HG03139 (cell line): ENCODE data around the gene SUCNR1.
"Not testable (repeated sequence)": the region's sequence is repeated elsewhere in the genome, so short reads cannot be mapped to it uniquely, and the experiment has no call there.

Source experiments
- ATAC-seq: cut with Tn5 transposase; IDR thresholded peaks from one replicate; pipeline ENCODE4 v1.9.1; 2021; ENCODE audit not compliant: unreplicated experiment

The SUCNR1 gene

DNA sequence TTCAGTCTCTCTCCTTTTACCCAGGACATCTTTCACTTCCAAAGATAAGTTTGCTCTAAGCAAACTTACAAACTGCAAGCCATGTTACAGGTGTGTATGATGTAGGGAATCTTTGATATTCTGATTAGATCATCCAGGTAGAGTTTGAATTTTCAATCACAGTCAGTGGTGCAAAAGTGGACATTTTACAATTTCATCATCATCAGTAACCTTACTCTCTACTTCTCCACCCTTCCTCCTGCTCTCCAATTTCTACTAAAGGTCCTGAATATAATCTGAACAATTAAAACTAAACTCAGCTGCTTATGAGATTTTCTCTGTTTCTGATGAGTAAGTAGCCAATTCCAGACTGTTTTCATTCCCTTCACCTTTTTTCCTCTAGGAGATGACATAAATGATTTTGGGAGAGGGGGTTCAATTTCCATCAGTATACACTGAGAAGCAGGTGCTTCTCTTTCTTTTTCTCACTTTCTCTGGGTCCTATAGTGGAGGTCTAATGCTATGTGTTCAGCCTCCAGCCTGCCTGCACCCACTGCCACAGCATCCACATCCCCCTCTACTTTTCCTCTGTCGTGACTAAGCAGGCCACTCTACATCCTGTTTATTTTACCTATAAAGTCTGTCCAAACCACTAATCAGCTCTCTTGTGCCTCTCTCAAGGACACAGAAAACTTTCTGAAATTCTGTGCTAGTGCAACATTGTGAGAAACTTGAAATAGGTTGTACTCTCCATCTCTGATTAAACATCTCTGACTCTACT, 27.6 kb downstream of the SUCNR1 start:
- no peak for ATAC-seq

GRCh38 chr3:151901644-151902285, 28.3 kb downstream of the SUCNR1 start:
- ATAC-seq: no peak

- no peak for ATAC-seq
Measured at GRCh38 chr3:151903501-151903991, 30.1 kb downstream of the SUCNR1 start.

GRCh38 chr3:151905647-151906046, 32.2 kb downstream of the SUCNR1 start:
- no peak for ATAC-seq

DNA sequence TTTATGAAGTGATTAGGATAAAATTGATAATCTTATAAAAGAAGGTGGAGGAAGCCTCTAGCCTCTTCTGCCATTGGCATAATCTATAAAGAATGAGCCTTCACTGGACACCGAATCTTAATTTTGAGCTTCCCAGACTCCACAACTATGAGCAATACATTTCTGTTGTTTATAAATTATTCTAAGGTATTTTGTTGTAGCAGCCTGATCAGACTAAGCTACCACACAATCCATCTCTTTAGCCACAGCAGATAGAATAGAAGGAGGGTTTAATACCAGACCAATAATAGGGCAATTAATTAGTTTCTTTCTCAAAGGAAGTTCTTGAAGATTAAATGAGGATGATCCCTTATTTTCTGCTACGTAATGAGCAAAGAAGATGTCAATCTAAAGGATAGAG, 33.3 kb downstream of the SUCNR1 start:
- ATAC-seq: no peak

GRCh38 chr3:151908399-151908798, 35.0 kb downstream of the SUCNR1 start:
- ATAC-seq: no peak

DNA sequence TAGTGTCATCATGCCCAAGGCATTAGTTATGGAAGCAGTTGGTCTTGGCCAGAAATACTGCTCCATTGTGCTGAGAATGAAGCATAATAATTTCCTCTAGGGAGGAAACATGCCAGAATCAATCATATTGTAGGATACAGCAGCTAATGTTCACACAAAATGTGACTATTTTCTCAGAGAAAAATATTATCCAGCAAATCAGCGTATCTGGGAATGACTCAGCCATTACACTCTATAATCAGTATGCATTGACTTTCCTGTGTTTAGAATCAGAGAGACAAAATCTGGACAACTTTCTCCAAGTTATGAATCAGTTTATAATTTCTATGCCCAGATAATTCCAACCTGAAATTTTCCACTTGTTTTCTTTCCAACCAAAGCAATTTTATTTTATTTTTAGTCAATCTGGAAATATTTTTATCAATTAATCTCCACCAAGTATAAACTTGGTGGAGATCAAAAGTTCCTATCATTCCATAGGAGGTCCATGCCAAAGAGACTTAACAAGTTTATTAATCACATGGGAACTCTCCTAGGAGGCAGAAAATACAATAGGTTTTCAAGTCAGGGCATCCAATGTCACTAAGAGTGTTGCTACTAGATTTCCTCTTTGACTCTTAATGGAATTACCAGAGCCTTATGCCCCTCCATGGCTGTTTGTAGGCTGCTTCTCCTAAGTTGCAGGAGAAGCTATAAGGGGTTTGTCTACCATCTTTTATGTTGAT, 36.4 kb downstream of the SUCNR1 start:
- no peak for ATAC-seq

- no peak for ATAC-seq
Measured at GRCh38 chr3:151911462-151911861, 38.0 kb downstream of the SUCNR1 start.

DNA sequence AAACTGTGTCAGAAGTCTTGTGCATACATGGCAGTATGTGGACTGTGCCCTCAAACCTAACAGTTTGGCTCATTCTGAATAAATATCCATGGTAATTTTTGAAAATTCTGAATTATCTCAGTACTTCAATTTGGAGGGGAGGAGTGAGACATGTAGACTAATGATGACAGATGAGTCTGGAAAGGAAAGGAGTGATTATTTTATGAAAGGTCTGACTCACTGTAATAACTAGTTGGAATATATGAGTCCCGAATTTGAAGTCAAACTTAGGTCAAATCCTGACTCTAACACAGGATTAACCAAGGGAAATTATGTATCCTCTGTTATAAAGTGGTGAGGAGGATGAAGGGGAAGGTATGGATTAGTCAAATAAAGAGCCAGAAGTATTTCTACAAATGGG, 38.6 kb downstream of the SUCNR1 start:
- ATAC-seq: no peak

- no peak for ATAC-seq
Measured at GRCh38 chr3:151916781-151917180, 43.3 kb downstream of the SUCNR1 start.

DNA sequence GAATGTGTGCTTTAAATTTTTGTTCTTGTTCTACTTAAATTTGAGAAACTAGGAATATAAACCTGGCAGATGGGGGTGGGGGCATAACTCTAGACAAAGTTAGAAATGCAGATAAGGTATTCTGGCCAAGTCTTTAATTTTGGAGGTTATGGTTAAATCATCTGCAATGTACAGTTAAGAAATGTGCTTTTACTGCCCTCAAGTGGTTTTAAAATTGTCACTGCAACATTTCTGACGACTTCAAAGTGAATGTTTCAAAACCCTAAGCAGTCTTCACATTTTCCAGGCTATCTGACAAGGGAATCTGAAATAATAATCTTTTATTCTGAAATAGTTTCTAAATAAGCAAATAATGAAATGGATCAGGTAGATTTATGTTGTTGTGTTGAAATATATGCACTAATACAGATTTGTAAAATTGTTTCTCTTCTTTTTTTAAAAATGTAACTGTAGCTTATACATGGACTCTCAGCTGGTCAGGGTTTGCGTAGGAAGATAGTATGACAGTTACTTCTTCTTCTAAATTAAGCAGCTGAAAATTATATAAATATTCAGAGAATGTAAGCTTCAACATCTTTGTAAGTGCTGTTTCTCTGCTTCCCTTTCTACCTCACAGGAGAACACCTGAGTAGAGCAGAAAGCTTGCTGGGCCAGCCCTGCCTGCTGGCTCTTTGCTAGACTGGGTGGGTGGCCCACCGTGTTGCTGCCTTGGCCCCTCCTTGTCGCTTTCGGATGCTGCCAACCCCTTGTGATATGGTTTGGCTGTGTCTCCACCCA, 45.0 kb downstream of the SUCNR1 start:
- ATAC-seq: no peak

DNA sequence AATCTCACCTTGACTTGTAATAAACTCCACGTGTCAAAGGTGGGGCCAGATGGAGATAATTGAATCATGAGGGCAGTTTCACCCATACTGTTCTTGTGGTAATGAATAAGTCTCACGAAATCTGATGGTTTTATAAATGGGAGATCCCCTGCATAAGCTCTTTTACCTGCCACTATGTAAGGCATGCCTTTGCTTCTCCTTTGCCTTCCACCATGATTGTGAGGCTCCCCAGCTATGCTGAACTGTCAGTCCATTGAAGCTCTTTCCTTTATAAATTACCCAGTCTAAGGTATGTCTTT, 45.5 kb downstream of the SUCNR1 start:
- ATAC-seq: no peak

DNA sequence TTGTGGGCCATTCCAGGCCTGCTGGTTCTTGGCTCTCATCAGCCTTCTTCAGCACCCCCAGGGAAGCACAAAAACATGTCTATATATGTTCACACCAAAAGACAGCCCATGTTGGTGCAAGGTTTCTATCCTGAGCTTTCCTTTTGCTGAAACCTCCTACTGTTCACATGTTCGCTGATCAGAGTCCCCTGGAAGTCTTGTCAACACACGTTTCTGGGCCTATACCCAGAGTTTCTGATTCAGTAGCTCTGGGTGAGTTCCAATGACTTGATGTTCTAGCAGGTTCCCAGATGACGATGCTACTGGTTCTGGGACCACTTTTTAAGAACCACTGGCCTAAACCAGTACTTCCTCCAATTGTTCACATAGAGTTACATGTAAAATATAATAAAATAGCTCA, 46.0 kb downstream of the SUCNR1 start:
- no peak for ATAC-seq

GRCh38 chr3:151923901-151924300, 50.5 kb downstream of the SUCNR1 start:
- no peak for ATAC-seq

GRCh38 chr3:151924753-151925152, 51.3 kb downstream of the SUCNR1 start:
- ATAC-seq: no peak

GRCh38 chr3:151925419-151925818, 52.0 kb downstream of the SUCNR1 start:
- no peak for ATAC-seq

- no peak for ATAC-seq
Measured at GRCh38 chr3:151925876-151926275, 52.4 kb downstream of the SUCNR1 start.

DNA sequence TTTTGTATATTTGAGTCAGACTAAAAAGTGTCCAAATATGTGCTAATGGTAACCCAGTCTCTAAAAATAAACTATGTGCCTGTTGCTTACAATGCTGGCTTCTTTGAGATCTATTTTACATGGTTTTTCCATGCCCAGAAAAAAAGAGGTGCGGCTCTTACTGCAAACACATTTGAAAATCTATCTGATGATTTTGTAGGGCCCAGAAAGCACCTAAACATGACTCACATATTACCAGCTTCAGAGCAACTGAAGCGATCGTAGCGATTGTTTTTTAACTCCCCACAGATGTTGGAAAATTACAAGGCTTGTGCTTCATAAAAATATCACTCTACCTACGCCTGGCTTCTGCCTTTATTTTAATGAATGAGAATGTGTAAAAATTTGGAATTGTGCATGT, 53.5 kb downstream of the SUCNR1 start:
- no peak for ATAC-seq

- ATAC-seq: not testable (repeated sequence)
Measured at GRCh38 chr3:151927915-151928525, 54.6 kb downstream of the SUCNR1 start.

DNA sequence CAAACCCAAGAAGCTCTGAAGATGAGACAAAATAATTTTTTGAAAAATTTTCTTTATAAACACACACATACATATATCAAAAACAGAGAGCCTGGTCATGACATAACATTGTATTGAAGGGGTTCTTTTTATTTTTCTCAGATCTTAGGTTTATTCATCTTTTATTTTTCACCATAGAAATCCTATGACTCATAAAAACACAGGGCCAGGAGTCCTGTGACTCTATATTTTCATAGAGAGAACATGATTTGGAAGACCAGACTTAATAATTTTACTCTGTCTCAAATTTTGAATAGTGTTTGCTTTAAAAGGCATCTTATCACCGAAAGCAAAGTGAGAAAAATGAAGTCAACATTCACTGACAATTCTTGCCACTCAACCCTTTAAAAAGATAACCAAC, 57.7 kb downstream of the SUCNR1 start:
- ATAC-seq: no peak
